ENCODE results near the gene ZNF280D.

Gene ZNF280D

DNA sequence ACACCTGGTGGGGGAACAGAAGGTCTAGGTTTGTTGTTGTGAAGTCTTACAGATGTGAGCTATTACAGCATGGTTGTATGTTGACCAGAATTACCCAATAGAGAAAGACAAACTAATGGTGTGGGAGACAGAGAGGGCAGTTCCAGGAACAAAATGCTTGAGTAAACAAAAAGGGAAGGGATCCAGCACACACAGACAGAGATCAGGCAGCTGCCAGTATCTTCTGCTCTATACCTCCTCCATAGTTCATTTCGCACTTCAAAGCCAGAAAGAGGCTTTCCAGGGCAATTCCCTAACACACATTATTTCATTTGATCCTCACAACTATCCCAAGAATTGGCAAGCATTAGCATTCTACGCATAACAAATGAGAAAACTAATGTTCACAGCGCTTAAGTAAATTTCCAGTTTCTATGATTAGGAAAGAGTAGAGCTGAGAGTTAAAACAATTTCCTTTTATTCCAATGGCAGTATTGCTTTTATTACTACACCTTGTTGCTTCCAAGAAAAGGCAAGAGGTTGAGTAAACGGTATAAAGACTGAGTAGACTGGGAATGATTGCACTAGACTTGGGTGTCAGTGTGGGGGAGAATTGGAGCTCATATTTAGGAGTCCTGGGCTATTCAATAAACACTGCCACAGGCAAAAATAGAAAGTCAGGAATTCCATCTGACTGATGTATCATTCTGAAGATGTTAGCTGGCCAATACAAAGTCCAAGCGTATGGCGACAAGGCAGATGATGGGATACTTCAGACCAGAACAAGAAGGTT lies 39.7 kb upstream of the ZNF280D start:
- Histone ChIP-seq H3K27me3 (ENCODE audit: control insufficient read depth, insufficient read depth, low read length, poor library complexity, severe bottlenecking) (no peaks in the 10 kb centered on the region), H3K27ac (ENCODE audit: insufficient read depth, low read depth, low read length, poor library complexity, severe bottlenecking) (no peak overlapping the region)

DNA sequence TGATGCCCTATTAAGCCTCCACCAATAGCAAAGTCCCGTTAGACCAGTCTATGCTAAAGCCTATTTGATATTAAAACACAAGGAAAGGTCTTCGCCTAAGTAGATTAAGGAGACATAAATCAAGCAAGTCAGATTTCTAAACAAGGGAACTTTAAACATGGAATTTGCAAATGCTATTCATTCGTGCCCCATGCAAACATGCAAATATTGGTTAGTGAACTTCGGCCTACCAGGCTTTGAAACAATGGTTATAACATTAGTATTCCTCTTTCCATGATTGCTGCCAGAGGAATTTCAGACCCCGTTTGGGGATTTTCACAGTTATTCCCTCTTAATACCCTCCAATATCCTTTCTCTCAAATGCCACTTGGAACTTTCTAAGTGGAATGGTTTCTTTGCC lies 36.9 kb upstream of the ZNF280D start:
- no peaks in the 10 kb centered on the region for H3K9me3 ChIP-seq (ENCODE audit: control insufficient read depth, low read length)
- H3K4me3 ChIP-seq (ENCODE audit: insufficient read depth, low read depth, low read length), result no peak overlapping the region
- H3K27ac ChIP-seq (ENCODE audit: insufficient read depth, low read depth, low read length, poor library complexity, severe bottlenecking), result no peak overlapping the region
- no peaks in the 10 kb centered on the region for H3K27me3 ChIP-seq (ENCODE audit: control insufficient read depth, insufficient read depth, low read length, poor library complexity, severe bottlenecking)
- H3K36me3 ChIP-seq (ENCODE audit: control insufficient read depth, insufficient read depth, low read length), result no peaks in the 10 kb centered on the region
- WGBS, 2 experiments, result 89 to 90% methylated on average over 5 of the region's 5 CpGs
- H3K4me1 ChIP-seq (ENCODE audit: control insufficient read depth, insufficient read depth, low read length), result no peaks in the 10 kb centered on the region

More for the DNA sequence above, 39.7 kb upstream of the ZNF280D start:
- Histone ChIP-seq H3K36me3 (ENCODE audit: control insufficient read depth, insufficient read depth, low read length) (no peaks in the 10 kb centered on the region), H3K4me3 (ENCODE audit: insufficient read depth, low read depth, low read length) (no peak overlapping the region), H3K9me3 (ENCODE audit: control insufficient read depth, low read length) (no peaks in the 10 kb centered on the region), H3K4me1 (ENCODE audit: control insufficient read depth, insufficient read depth, low read length) (no peaks in the 10 kb centered on the region)
- WGBS, 2 experiments, result 40 to 50% methylated on average over 6 of the region's 6 CpGs

DNA sequence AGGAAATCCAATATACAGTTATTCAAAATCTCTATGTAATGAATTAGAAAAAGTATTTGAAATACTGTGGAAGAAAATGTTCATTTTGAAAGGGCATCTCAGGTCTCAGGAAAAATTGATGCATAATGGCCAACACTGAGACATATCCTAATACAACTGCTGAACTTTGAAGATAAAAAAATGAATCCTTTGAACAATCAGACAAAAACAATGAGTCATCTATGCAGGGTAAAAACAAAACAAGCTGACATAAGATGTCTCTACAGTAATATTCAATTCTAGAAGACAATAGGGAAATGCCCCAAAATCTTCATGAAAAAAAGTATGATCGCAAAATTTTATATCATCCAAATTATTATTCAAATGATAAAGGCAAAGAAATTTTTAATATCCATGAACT lies 34.0 kb upstream of the ZNF280D start:
- Histone ChIP-seq H3K4me3 (ENCODE audit: insufficient read depth, low read depth, low read length) (no peak overlapping the region), H3K9me3 (ENCODE audit: control insufficient read depth, low read length) (no peaks in the 10 kb centered on the region), H3K36me3 (ENCODE audit: control insufficient read depth, insufficient read depth, low read length) (no peaks in the 10 kb centered on the region), H3K27me3 (ENCODE audit: control insufficient read depth, insufficient read depth, low read length, poor library complexity, severe bottlenecking) (no peaks in the 10 kb centered on the region), H3K4me1 (ENCODE audit: control insufficient read depth, insufficient read depth, low read length) (no peaks in the 10 kb centered on the region), H3K27ac (ENCODE audit: insufficient read depth, low read depth, low read length, poor library complexity, severe bottlenecking) (no peak overlapping the region)
- WGBS, 2 experiments, result 100% methylated on average over 1 of the region's 1 CpG; no CpG with 5 or more reads in 1 of the 2 experiments

DNA sequence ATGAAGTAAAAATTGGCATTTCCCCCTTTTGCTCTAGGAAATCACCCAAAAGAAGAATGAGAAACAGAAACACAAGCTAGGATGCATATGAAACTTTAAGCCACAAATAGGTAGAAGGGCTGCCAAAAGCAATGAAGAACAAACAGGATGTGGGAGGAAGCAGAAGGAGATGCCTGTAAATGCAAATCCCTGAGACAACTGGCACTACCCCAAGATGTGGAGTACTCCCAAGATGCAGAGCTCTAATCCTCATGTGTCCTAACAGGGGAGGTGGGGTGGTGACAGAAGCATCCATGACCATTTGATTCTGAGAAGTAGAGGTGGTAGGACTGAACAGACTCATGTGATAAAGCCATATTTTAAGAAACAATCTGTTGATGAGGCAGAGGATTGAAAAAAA lies 31.9 kb upstream of the ZNF280D start:
- no peaks in the 10 kb centered on the region for H3K9me3 ChIP-seq (ENCODE audit: control insufficient read depth, low read length)

DNA sequence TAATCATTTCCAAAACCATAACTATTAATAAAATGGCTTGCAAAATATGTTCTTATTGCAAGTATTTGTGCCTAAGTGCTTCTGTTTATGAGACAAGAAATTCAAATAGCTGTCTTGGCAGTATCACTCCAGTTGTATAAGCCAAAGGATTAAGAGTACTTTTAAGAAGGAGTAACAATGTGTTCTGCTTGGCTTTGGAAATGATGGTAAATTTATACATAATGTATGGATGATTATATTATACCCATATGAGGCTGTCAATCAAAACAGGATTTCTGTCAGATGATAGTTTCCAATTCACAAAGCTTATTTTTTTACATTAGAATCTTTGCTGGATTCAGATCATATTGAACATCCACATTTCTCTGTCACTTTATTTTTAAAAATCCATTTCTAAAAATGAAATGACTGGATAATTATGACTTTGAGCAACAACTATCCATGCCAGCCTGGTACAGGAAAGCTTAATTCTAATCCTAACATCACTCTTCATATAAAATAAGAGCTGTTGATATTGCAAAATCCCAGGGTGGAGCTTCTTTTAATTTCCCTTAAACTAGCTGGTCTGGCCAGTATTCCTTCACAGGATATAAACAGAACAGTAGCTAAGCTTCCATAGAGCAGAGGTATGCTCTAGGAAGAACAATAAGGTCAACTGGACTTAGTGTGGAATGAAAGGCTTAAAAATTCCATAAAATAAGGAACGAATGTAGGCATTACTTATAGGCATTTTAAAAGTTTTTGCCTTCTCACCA lies 30.0 kb upstream of the ZNF280D start:
- no CpG with 5 or more reads among the region's 1 CpG for WGBS, 2 experiments

More for the DNA sequence above, 31.9 kb upstream of the ZNF280D start:
- Histone ChIP-seq H3K27me3 (ENCODE audit: control insufficient read depth, insufficient read depth, low read length, poor library complexity, severe bottlenecking) (no peaks in the 10 kb centered on the region), H3K36me3 (ENCODE audit: control insufficient read depth, insufficient read depth, low read length) (no peaks in the 10 kb centered on the region), H3K4me3 (ENCODE audit: insufficient read depth, low read depth, low read length) (no peak overlapping the region), H3K4me1 (ENCODE audit: control insufficient read depth, insufficient read depth, low read length) (no peaks in the 10 kb centered on the region), H3K27ac (ENCODE audit: insufficient read depth, low read depth, low read length, poor library complexity, severe bottlenecking) (no peak overlapping the region)

DNA sequence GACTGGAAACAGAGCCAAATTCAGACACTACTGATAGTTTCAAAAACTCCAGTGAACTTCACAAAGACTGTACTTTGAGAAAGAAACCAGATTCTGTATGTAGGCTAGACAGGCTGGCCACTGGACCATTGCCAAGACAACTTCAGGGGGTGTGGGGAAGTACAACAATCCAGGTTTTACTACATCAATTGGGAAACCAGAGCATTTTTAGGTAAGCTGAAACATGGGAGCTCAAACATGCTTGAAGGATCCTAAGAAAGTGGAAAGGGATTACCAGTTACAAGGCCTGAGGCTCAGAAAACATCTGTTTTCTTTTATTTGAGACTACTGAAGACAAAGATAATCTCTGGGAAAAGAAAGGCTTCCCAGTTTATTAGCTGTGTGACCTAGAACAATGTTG lies 26.9 kb upstream of the ZNF280D start:
- Histone ChIP-seq H3K27ac (ENCODE audit: insufficient read depth, low read depth, low read length, poor library complexity, severe bottlenecking) (no peak overlapping the region), H3K27me3 (ENCODE audit: control insufficient read depth, insufficient read depth, low read length, poor library complexity, severe bottlenecking) (no peaks in the 10 kb centered on the region), H3K9me3 (ENCODE audit: control insufficient read depth, low read length) (no peaks in the 10 kb centered on the region), H3K4me3 (ENCODE audit: insufficient read depth, low read depth, low read length) (no peak overlapping the region), H3K4me1 (ENCODE audit: control insufficient read depth, insufficient read depth, low read length) (no peaks in the 10 kb centered on the region), H3K36me3 (ENCODE audit: control insufficient read depth, insufficient read depth, low read length) (no peaks in the 10 kb centered on the region)

More for the DNA sequence above, 30.0 kb upstream of the ZNF280D start:
- no peak overlapping the region for H3K27ac ChIP-seq (ENCODE audit: insufficient read depth, low read depth, low read length, poor library complexity, severe bottlenecking)
- no peaks in the 10 kb centered on the region for H3K4me1 ChIP-seq (ENCODE audit: control insufficient read depth, insufficient read depth, low read length)
- no peaks in the 10 kb centered on the region for H3K27me3 ChIP-seq (ENCODE audit: control insufficient read depth, insufficient read depth, low read length, poor library complexity, severe bottlenecking)
- no peaks in the 10 kb centered on the region for H3K9me3 ChIP-seq (ENCODE audit: control insufficient read depth, low read length)
- H3K36me3 ChIP-seq (ENCODE audit: control insufficient read depth, insufficient read depth, low read length), result no peaks in the 10 kb centered on the region
- H3K4me3 ChIP-seq (ENCODE audit: insufficient read depth, low read depth, low read length), result no peak overlapping the region

DNA sequence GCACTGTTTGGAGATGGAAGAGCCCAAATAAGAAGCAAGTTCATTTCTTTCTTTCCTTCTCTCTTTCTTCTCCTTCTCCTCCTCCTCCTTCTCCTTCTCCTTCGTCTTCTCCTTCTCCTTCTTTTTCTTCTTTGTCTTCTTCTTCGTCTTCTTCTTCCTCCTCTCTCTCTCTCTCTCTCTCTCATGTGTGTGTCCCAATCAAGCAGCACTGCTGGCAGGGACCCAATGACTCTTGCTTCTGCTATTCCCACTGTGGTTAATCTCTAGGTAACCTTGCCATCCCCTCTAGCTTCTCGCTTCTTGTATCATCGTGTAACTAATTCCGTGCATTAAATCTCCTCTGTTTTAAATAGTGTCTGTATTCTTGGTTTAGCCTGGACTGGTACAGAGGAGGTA lies 26.1 kb upstream of the ZNF280D start:
- H3K27ac ChIP-seq (ENCODE audit: insufficient read depth, low read depth, low read length, poor library complexity, severe bottlenecking), result no peak overlapping the region
- no peaks in the 10 kb centered on the region for H3K36me3 ChIP-seq (ENCODE audit: control insufficient read depth, insufficient read depth, low read length)
- no peaks in the 10 kb centered on the region for H3K9me3 ChIP-seq (ENCODE audit: control insufficient read depth, low read length)
- 92 to 95% methylated on average over 5 of the region's 5 CpGs for WGBS, 2 experiments
- H3K4me3 ChIP-seq (ENCODE audit: insufficient read depth, low read depth, low read length), result no peak overlapping the region
- no peaks in the 10 kb centered on the region for H3K4me1 ChIP-seq (ENCODE audit: control insufficient read depth, insufficient read depth, low read length)
- H3K27me3 ChIP-seq (ENCODE audit: control insufficient read depth, insufficient read depth, low read length, poor library complexity, severe bottlenecking), result no peaks in the 10 kb centered on the region

DNA sequence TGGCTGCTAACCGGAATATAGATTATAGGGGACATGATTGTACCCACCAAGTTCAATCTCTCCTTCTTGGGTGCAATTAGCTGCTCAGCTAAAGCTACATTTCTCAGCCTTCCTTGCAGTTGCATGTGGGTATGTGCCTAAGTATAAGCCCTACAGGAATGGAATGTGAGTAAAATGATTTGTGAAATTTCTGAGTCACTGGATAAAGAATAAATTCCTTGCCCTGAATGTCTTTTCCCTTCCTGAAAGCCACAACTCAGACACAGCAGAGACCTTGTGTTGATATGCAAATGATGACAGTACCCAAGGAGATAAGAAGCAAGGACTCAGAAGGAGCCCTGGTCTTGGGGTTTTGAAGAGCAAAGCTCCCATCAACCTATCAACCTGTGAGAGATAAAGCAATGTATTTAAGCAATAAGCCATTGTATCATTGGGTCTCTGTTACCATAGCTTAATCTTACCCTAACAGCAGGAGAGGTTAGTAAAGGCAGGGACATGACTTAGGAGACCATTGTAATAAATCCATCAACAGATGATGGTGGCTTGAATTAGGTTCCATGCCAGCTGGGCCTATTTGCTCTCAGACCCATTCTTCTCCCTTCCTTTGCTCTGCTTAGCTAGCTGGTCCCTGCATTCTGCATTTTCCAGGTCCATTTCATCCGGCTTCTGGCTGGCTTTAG lies 25.6 kb upstream of the ZNF280D start:
- WGBS, 2 experiments, result 68 to 69% methylated on average over 2 of the region's 2 CpGs
- Histone ChIP-seq H3K27ac (ENCODE audit: insufficient read depth, low read depth, low read length, poor library complexity, severe bottlenecking) (no peak overlapping the region), H3K4me1 (ENCODE audit: control insufficient read depth, insufficient read depth, low read length) (no peaks in the 10 kb centered on the region), H3K9me3 (ENCODE audit: control insufficient read depth, low read length) (no peaks in the 10 kb centered on the region), H3K36me3 (ENCODE audit: control insufficient read depth, insufficient read depth, low read length) (no peaks in the 10 kb centered on the region), H3K27me3 (ENCODE audit: control insufficient read depth, insufficient read depth, low read length, poor library complexity, severe bottlenecking) (no peaks in the 10 kb centered on the region), H3K4me3 (ENCODE audit: insufficient read depth, low read depth, low read length) (no peak overlapping the region)

DNA sequence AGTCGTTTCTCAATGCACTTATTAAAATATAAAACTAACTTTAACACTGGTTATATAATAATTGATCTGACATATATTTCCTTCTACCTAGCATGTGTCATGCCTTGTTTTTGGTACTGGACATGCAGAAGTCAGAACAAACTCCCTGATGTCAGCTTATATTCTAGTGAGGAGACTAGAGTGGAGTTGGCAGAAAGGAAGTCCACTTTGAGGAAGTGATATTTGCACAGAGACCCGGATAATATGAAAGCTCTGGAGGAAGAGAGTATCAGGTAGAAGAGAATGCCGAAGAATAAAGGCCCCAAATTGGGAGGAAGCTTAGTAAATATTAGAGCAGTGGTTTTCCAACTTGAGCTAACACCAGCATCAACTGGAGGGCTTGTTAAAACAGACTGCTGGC lies 24.6 kb upstream of the ZNF280D start:
- Histone ChIP-seq H3K9me3 (ENCODE audit: control insufficient read depth, low read length) (no peaks in the 10 kb centered on the region), H3K27ac (ENCODE audit: insufficient read depth, low read depth, low read length, poor library complexity, severe bottlenecking) (no peak overlapping the region), H3K36me3 (ENCODE audit: control insufficient read depth, insufficient read depth, low read length) (no peaks in the 10 kb centered on the region), H3K4me3 (ENCODE audit: insufficient read depth, low read depth, low read length) (no peak overlapping the region), H3K4me1 (ENCODE audit: control insufficient read depth, insufficient read depth, low read length) (no peaks in the 10 kb centered on the region), H3K27me3 (ENCODE audit: control insufficient read depth, insufficient read depth, low read length, poor library complexity, severe bottlenecking) (no peaks in the 10 kb centered on the region)
- WGBS, 2 experiments, result 96 to 97% methylated on average over 2 of the region's 3 CpGs

DNA sequence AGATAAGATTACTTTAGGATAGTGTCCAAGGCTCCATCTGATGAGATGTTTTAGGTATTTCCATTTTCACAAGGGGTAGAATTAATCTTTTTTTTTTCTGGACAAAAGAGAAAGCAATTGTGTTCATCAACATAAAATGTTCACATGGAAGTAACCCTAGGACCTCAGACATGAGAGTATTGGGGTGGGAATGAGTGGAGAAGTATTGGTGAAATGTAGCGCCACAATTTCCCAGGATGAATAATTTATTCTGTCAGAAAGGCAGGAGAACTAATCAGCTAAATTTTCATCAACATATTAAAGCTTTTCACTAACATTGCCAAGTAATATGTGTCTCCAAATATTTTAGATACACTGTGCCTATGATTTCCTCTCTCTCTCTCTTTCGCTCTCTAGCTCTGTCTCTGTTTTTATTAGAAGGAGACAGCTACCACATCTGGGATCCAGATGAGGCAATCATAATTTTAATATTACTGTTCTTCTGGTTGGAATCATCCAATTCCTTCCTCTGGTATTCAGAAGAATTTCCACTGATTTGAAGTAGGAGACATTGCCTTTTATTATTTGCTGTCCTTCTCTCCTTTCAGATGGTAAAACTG lies 21.6 kb upstream of the ZNF280D start:
- Histone ChIP-seq H3K9me3 (ENCODE audit: control insufficient read depth, low read length) (no peaks in the 10 kb centered on the region), H3K36me3 (ENCODE audit: control insufficient read depth, insufficient read depth, low read length) (no peaks in the 10 kb centered on the region), H3K4me3 (ENCODE audit: insufficient read depth, low read depth, low read length) (no peak overlapping the region), H3K27ac (ENCODE audit: insufficient read depth, low read depth, low read length, poor library complexity, severe bottlenecking) (no peak overlapping the region), H3K27me3 (ENCODE audit: control insufficient read depth, insufficient read depth, low read length, poor library complexity, severe bottlenecking) (no peaks in the 10 kb centered on the region), H3K4me1 (ENCODE audit: control insufficient read depth, insufficient read depth, low read length) (no peaks in the 10 kb centered on the region)
- WGBS, 2 experiments, result 100% methylated on average over 2 of the region's 2 CpGs
